Activated T-helper 9 cell treated with anti-CD3 and anti-CD28 coated beads, Interleukin-2, amount 50 U/mL, for 16 hours (primary cell): ENCODE results near the gene ARHGEF17.
A peak's percentile ranks its signal among the peaks of the same experiment; 100 is the strongest.

Experiments used
- DNase-seq: peaks from one replicate; pipeline ENCODE4 v3.0.0-alpha.2; 2020; ENCODE audit warnings: low read depth

ARHGEF17 gene

GRCh38 chr11:73291781-73292524 is 16.1 kb upstream of the ARHGEF17 start:
- DNase-seq, result no peak

DNA sequence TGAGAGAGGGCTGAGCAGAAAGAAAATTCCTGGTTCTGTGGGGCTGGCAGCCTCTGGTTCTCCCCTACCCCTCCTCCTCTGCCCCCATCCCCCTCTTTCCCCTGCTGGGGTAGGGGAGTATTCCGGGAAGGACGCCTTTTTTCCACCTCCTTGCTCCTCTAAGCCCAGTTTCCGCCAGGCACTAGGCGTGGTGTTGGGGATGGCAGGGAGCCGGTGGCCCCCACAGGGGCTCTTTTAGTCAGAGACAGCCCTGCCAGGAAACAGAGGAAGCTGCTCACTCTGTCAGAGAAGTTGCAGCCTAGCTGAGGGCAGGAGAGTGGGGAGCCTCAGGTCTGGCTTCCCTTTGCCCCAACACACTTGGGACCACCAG is 15.6 kb upstream of the ARHGEF17 start:
- DNase-seq, result no peak

GRCh38 chr11:73293356-73293936 is 14.6 kb upstream of the ARHGEF17 start:
- DNase-seq, result no peak

GRCh38 chr11:73294604-73295003 is 13.5 kb upstream of the ARHGEF17 start:
- DNase-seq, result no peak

DNA sequence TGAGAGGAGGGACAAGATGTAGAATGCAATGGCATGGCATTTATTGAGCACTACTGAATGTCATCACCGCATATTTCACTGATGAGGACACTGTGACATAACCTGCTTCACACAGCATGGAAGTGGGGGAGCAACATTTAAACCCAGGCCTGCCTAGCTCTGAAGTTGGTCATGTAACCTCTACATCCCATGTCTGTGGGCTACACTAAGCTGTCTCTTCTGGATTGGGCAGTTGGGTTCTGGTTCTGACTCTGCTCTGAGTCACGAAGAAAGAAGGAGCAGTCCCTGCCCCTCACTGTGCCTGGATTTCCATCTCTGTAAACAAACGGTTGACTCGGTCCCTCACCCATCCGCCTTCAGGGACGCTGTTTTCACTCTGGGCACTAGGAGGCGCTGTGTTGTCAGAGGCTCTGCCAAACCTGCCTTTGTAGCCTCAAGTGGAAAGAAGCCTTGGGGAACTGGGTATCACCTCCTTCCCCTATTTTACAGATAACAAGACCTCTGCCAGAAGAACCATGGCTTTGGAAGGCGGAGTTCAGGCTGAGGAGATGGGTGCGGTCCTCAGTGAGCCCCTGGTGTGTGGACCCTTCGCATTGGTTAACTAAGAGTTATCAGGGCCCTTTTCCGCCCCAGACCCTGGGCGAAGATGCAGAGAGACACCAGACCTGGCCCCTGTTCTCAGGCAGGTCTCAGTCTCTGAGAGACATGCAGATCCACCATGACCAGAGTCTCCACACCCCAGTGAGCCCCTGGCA is 12.7 kb upstream of the ARHGEF17 start:
- DNase-seq, result peak; percentile 40

DNA sequence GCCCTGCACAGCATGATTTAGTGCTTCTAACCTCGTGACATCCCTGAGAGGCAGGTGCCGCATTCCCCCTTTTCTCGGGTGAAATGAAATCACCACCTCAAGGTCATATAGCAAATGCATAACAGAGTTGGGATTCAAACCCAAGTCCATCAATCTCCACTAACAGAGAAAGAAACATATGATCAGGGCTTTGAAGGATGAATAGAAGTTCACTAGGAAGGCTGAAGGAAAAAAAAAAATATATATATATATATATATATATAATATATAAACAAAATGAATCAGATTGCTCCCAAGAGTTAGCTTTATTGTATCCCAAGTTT is 12.1 kb upstream of the ARHGEF17 start:
- no peak for DNase-seq

DNA sequence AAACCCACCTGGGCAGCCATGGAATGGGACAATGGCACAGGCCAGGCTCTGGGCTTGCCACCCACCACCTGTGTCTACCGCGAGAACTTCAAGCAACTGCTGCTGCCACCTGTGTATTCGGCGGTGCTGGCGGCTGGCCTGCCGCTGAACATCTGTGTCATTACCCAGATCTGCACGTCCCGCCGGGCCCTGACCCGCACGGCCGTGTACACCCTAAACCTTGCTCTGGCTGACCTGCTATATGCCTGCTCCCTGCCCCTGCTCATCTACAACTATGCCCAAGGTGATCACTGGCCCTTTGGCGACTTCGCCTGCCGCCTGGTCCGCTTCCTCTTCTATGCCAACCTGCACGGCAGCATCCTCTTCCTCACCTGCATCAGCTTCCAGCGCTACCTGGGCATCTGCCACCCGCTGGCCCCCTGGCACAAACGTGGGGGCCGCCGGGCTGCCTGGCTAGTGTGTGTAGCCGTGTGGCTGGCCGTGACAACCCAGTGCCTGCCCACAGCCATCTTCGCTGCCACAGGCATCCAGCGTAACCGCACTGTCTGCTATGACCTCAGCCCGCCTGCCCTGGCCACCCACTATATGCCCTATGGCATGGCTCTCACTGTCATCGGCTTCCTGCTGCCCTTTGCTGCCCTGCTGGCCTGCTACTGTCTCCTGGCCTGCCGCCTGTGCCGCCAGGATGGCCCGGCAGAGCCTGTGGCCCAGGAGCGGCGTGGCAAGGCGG is 11.4 kb upstream of the ARHGEF17 start:
- DNase-seq, result no peak

DNA sequence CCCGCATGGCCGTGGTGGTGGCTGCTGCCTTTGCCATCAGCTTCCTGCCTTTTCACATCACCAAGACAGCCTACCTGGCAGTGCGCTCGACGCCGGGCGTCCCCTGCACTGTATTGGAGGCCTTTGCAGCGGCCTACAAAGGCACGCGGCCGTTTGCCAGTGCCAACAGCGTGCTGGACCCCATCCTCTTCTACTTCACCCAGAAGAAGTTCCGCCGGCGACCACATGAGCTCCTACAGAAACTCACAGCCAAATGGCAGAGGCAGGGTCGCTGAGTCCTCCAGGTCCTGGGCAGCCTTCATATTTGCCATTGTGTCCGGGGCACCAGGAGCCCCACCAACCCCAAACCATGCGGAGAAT is 10.9 kb upstream of the ARHGEF17 start:
- no peak for DNase-seq

DNA sequence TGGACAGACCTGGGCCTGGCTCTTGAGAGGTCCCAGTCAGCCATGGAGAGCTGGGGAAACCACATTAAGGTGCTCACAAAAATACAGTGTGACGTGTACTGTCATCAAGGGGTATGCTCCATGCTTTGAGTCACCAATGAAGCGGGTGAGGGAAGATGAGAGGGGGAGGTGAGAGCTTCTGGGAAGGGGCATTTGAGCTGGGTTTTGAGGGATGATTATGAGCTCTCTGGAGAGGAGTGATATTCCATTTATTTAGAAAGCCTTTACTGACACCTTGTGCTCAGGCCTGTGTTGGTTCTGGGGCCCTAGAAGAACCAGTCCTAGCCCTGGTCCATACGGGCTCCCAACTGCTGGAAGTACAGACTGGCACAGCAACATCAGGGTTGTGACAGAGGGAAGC is 10.4 kb upstream of the ARHGEF17 start:
- no peak for DNase-seq

DNA sequence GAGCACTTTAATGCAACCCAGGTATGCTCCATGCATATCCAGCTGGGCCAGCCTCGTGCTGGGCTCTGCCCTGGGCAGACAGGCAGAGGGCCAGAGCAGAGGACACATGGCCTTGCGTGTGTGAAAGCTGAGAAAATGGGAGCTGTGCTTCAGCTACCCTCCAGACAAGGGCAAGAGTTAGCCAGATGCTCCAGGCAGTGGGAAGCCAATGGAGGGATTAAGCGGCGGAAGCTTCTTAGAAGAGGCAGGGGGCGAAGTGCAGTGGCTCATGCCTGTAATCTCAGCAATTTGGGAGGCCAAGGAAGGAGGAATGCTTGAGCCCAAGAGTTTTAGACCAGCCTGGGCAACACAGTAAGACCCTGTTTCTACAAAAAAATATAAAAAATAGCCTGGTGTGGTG is 9.8 kb upstream of the ARHGEF17 start:
- DNase-seq, result no peak

GRCh38 chr11:73299751-73300150 is 8.3 kb upstream of the ARHGEF17 start:
- no peak for DNase-seq

DNA sequence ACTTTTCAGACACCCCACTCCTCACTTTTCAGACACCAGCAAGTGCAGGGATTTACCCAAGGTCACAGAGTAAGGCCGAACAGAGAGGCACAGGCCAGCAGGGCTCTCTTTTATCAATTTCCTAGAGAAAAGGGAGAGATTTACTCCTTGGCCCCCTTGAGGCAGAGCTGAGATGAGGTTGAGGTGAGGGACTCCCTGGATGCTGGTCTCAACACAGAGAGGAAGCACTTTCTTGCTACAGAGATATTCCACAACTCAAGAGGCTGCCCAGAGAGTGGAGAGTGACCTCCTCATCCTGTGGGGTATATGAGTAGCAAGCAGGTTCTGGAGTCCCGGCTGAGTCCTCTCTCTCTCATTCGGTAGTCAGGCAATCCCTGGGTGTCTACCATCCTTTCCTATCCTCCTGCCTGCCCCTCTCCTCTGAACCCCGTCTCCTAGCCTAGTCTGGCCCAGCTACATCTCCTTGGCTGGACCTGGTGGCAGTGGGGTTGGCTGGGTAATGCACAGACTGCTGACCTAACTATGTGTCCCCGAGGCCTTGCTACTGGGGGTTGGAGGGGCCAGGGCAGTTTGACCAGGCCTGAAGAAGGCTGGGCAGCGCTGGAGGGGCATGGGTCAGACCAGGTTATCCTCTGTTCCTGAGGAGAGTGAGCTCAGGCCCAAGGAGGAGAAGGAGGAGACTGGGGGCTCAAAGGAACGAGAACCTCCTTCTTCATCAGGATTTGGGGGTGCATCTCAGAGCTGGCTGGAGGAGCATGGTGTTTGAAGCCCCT is 1.8 kb upstream of the ARHGEF17 start:
- DNase-seq, result no peak

- DNase-seq, result no peak
These were observed 1.1 kb upstream of the ARHGEF17 start for GRCh38 chr11:73306977-73307322.

DNA sequence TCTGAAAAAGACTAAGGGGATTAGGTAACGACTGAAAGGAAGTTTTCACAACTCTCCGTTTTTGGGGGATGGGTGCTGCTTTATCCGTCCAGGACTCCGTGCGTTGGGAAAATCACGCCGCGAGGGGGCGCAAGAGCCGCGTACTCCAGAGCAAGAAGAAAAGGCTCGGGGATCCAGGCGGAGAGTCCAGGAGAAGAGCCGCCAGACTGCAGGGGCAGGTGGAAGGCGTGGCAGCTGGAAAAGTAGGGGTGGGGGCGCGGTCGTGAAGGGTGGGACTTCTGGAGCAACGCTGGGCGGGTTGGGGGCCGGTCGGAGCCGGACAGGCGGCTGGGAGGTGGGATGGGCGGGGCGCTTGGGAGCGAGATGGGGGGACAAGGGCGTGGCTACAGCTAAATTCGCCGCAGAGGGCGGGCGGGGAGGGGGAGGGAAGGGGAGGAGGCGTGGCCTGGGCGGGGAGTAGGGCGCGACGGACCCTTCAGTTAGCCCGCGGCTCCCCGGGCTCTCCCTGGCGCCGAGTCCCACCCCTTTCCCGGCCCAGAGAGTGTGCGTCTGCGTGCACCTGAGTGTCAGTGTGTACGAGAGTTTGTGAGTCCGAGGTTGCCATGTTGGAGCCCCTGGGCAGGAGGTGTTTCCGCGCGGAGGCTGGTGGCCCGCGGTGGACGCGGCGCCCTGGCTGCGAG is 613 bp upstream of the ARHGEF17 start:
- peak; percentile 86 for DNase-seq

DNA sequence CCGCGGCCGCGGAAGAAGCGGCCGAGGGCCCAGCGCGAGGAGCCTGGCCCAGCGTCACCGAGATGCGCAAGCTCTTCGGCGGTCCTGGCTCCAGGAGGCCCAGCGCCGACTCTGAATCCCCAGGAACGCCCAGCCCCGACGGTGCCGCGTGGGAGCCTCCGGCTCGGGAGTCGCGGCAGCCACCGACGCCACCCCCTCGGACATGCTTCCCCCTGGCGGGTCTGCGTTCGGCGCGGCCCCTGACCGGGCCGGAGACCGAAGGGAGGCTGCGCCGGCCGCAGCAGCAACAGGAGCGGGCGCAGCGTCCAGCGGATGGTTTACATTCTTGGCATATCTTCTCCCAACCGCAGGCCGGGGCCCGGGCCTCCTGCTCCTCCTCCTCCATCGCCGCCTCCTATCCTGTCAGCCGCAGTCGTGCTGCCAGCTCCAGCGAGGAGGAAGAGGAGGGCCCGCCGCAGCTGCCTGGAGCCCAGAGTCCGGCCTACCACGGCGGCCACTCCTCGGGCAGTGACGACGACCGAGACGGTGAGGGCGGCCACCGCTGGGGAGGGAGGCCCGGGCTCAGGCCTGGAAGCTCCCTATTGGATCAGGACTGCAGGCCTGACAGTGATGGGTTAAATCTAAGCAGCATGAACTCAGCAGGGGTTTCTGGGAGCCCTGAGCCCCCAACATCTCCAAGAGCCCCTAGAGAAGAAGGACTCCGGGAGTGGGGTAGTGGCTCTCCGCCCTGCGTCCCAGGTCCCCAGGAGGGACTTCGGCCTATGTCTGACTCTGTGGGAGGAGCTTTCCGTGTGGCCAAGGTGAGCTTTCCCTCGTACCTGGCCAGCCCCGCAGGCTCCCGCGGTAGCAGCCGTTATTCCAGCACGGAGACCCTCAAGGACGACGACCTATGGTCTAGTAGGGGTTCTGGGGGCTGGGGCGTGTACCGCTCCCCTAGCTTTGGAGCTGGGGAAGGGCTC is 1.2 kb downstream of the ARHGEF17 start:
- DNase-seq, result no peak

GRCh38 chr11:73310076-73310475 is 2.0 kb downstream of the ARHGEF17 start:
- DNase-seq, result no peak

- DNase-seq, result no peak
These were observed 2.8 kb downstream of the ARHGEF17 start for GRCh38 chr11:73310661-73311393.

DNA sequence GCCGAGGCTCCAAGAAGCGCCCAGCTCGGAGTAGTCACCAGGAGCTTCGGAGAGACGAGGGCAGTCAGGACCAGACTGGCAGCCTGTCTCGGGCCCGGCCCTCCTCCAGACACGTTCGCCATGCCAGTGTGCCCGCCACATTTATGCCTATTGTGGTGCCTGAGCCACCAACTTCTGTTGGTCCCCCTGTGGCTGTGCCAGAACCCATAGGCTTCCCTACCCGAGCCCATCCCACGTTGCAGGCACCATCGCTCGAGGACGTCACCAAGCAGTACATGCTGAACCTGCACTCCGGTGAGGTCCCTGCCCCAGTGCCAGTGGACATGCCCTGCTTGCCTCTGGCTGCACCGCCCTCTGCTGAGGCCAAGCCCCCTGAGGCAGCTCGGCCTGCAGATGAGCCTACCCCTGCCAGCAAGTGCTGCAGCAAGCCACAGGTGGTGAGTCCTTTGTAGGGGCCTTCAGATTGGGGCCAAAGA is 3.4 kb downstream of the ARHGEF17 start:
- DNase-seq, result no peak

DNA sequence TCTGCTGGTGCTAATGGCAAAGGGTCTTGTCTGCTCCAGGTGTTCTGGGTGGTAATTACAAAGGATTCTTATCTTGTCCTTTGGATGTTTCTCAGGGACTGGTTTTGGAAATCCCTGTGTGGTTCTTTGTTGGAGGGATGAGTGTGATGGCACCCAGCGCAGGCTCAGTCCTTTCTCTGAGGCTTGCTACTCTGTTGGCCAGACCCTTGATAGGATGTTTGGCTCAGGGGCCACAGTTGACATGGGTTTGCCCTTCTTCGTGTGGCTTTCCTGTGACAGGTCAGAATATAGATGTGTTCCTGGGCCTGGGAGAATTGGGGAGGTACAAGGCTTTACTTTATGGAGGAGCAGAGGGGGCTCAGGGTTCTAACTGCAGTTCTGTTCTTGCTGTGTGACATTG is 4.0 kb downstream of the ARHGEF17 start:
- DNase-seq, result no peak
